ENCODE data around the gene RAI14. TPM values are rescaled to one million over a fixed set of nuclear protein-coding genes. Genes with fewer than 3 reads are reported as not detected.

RAI14 gene
- total and polyA plus RNA-seq, 2 donors (not counting 3 experiments of a cell fraction or from before 2014, with no cell fraction given), result 114 to 369 TPM

DNA sequence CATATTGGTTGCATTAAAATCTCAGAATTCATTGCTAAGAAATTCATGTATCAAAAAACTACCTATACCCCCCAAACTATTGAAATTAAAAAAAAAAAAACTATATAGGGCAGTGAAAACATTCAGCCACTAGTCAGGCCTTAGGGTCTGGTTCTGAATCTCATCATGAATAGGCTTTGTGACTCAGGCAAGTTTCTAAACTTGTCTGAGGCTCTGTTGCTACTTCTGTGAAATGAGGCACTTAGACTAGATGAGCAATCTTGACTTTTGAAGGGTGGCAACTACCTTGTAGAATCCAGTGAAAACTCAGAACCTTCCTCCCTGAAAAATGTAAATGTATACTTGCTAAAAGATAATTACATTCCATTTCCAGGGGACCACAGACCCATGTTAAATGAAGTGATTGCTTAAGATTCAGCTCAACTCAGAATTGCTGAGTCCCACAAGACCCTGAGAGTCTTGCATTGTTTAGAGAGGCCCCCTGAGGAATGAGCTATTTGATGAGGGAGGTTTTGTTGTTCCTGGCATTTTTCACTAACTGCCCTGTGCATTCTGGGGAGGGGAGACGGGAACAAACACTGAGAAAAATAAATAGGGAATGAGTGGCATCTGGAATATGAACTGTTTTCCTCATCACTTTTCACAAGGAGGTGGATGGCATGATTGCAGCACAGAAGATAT lies 29.5 kb downstream of the RAI14 start:
- no TSS peak for BruUV-seq (replicated peaks)
- H3K36me3 ChIP-seq (ENCODE audit: control insufficient read depth in 2 of 2, extremely low read depth in 1 of 2, insufficient read depth in 2 of 2, low read length in 2 of 2), result peaks cover 12 to 34% of the 10 kb centered on the region in 2 experiments
- H4K20me1 ChIP-seq (replicated peaks; ENCODE audit: control insufficient read depth, extremely low read depth, insufficient read depth, low read length), result no peaks in the 10 kb centered on the region
- H3K4me1 ChIP-seq (ENCODE audit: control insufficient read depth, extremely low read depth, insufficient read depth, low read length), result peaks cover 68% of the 10 kb centered on the region
- H2AFZ ChIP-seq (ENCODE audit: low read depth, low read length), result no peak overlapping the region
- no peaks in the 10 kb centered on the region for H3K27me3 ChIP-seq (ENCODE audit: control insufficient read depth in 2 of 2, insufficient read depth in 2 of 2, low read length in 2 of 2)
- dilution Hi-C loops (cut with MboI; ENCODE audit: extremely low pct_ligation_motif_present, low sequenced_read_pairs) (no loop called here), intact Hi-C loops (cut with micrococcal nuclease) (loop anchor here (1.0 kb wide), 5 partner anchors 21 to 198 kb away; partner anchors contain the start of gene RAI14)
- FAIRE-seq (peak; percentile 56), DNase-seq (ENCODE audit: low read depth, low spot score) (peak; percentile 55)
- no peak for TF ChIP-seq POLR2A (IDR thresholded peaks at IDR 0.05; ENCODE audit: low read depth, low read length)
- no peak for TF ChIP-seq EZH2 (IDR thresholded peaks at IDR 0.05; ENCODE audit: borderline replicate concordance, low read depth, low read length, severe bottlenecking)
- peak overlapping the region; percentile 64 for H3K9ac ChIP-seq (replicated peaks; ENCODE audit: extremely low read depth, insufficient read depth, low read length)
- ChIA-PET POLR2A (interaction anchor here (0.6 kb wide), 2 partner anchors 11 to 22 kb away, joined by 4 to 6 read pairs; no protein-coding TSS in a partner anchor), CTCF (interaction anchor here (0.9 to 3.9 kb wide), 13 partner anchors 9 to 213 kb away, joined by 3 to 25 read pairs (median 7); no protein-coding TSS in a partner anchor)
- no peaks in the 10 kb centered on the region for H3K9me3 ChIP-seq (replicated peaks; ENCODE audit: control insufficient read depth, insufficient read depth, low read length)
- H3K4me3 ChIP-seq (replicated peaks in 1 of 3; ENCODE audit: insufficient read depth in 1 of 3, low read depth in 1 of 3, low read length in 3 of 3), result no peak overlapping the region
- H3K9me1 ChIP-seq (replicated peaks; ENCODE audit: control insufficient read depth, extremely low read depth, insufficient read depth, low read length), result no peaks in the 10 kb centered on the region
- peak overlapping the region; percentile 80 for H3K27ac ChIP-seq (ENCODE audit: insufficient read depth, low read depth, low read length)
- peak overlapping the region; percentile 53 for H3K4me2 ChIP-seq (ENCODE audit: insufficient read depth, low read length)
- H3K79me2 ChIP-seq (ENCODE audit: control insufficient read depth, insufficient read depth, low read length), result peaks cover 95% of the 10 kb centered on the region

DNA sequence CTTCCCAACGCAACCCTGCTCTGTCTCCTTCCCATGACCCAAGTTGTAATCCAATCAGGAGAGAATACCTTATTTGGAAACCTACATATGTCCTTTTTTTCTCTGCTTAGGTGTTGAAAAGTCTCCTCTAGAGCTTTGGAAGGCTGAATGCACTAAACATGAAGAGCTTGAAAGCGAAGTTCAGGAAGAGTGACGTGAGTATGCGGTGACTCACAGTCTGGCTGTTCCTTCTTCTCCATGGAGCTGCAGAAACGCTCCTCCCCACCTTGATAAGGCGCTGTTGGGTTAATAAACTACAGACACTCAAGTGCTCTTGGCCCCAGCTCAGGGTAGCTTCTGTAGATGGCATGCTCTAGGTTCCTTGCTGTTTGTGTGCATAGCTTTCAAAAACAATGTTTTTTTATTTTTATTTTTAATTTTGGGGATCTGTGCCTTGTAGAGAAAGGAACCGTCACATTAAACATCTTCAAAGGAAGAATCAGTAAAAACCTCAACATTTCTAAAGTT lies 30.7 kb downstream of the RAI14 start:
- Histone ChIP-seq H3K4me1 (ENCODE audit: control insufficient read depth, extremely low read depth, insufficient read depth, low read length) (peaks cover 63% of the 10 kb centered on the region), H2AFZ (ENCODE audit: low read depth, low read length) (no peak overlapping the region), H4K20me1 (replicated peaks; ENCODE audit: control insufficient read depth, extremely low read depth, insufficient read depth, low read length) (no peaks in the 10 kb centered on the region), H3K36me3 (ENCODE audit: control insufficient read depth in 2 of 2, extremely low read depth in 1 of 2, insufficient read depth in 2 of 2, low read length in 2 of 2) (peaks cover 12 to 40% of the 10 kb centered on the region in 2 experiments), H3K27ac (ENCODE audit: insufficient read depth, low read depth, low read length) (peak overlapping the region; percentile 80), H3K9me3 (replicated peaks; ENCODE audit: control insufficient read depth, insufficient read depth, low read length) (no peaks in the 10 kb centered on the region), H3K9me1 (replicated peaks; ENCODE audit: control insufficient read depth, extremely low read depth, insufficient read depth, low read length) (no peaks in the 10 kb centered on the region), H3K4me2 (ENCODE audit: insufficient read depth, low read length) (peak overlapping the region; percentile 40), H3K9ac (replicated peaks; ENCODE audit: extremely low read depth, insufficient read depth, low read length) (peak overlapping the region; percentile 64), H3K79me2 (ENCODE audit: control insufficient read depth, insufficient read depth, low read length) (peaks cover 95% of the 10 kb centered on the region), H3K4me3 (replicated peaks in 1 of 3; ENCODE audit: insufficient read depth in 1 of 3, low read depth in 1 of 3, low read length in 3 of 3) (peak overlapping the region in 1 of 3 experiments; percentile 12), H3K27me3 (ENCODE audit: control insufficient read depth in 2 of 2, insufficient read depth in 2 of 2, low read length in 2 of 2) (no peaks in the 10 kb centered on the region)
- CTCF ChIA-PET, result interaction anchor here (0.8 to 3.9 kb wide), 22 partner anchors 8 to 212 kb away, joined by 3 to 25 read pairs (median 4); no protein-coding TSS in a partner anchor
- dilution Hi-C loops (cut with MboI; ENCODE audit: extremely low pct_ligation_motif_present, low sequenced_read_pairs) (no loop called here), intact Hi-C loops (cut with micrococcal nuclease) (loop anchor here (1.0 kb wide), 5 partner anchors 19 to 200 kb away; partner anchors contain the start of gene RAI14)
- peak; percentile 94 for TF ChIP-seq JUN (IDR thresholded peaks at IDR 0.05; ENCODE audit: borderline replicate concordance, insufficient read depth, insufficient read length, low read depth)
- no peak for TF ChIP-seq POLR2A (IDR thresholded peaks at IDR 0.05; ENCODE audit: low read depth, low read length)
- TF ChIP-seq, protein P1, sequence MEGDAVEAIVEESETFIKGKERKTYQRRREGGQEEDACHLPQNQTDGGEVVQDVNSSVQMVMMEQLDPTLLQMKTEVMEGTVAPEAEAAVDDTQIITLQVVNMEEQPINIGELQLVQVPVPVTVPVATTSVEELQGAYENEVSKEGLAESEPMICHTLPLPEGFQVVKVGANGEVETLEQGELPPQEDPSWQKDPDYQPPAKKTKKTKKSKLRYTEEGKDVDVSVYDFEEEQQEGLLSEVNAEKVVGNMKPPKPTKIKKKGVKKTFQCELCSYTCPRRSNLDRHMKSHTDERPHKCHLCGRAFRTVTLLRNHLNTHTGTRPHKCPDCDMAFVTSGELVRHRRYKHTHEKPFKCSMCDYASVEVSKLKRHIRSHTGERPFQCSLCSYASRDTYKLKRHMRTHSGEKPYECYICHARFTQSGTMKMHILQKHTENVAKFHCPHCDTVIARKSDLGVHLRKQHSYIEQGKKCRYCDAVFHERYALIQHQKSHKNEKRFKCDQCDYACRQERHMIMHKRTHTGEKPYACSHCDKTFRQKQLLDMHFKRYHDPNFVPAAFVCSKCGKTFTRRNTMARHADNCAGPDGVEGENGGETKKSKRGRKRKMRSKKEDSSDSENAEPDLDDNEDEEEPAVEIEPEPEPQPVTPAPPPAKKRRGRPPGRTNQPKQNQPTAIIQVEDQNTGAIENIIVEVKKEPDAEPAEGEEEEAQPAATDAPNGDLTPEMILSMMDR (IDR thresholded peaks at IDR 0.05; ENCODE audit: extremely low read depth in 1 of 2, insufficient read depth in 1 of 2, low read depth in 1 of 2, low read length in 2 of 2), result peak in 1 of 2 donors; percentile 6
- peak; percentile 92 for TF ChIP-seq FOS (IDR thresholded peaks at IDR 0.05; ENCODE audit: borderline replicate concordance, insufficient read depth, low read length)
- POLR2A ChIA-PET, result interaction anchor here (0.5 to 1.7 kb wide), 11 partner anchors 9 to 102 kb away, joined by 3 to 8 read pairs (median 5); partner anchors contain the start of gene RAI14
- BruUV-seq (replicated peaks), result no TSS peak
- DNase-seq (ENCODE audit: low read depth, low spot score) (peak; percentile 97), FAIRE-seq (peak; percentile 98)

Measured in endothelial cell of umbilical vein (primary cell).